Activated CD4-positive, CD25-positive, alpha-beta regulatory T cell treated with anti-CD3 and anti-CD28 coated beads, Interleukin-2, amount 50 U/mL, for 24 hours (primary cell): ENCODE results near the gene HDGF.
"Not testable (repeated sequence)": the region's sequence is repeated elsewhere in the genome, so short reads cannot be mapped to it uniquely, and the experiment has no call there.

Source experiments
- ATAC-seq, 2 donors: fragments of 150-1000 bp; cut with Tn5 transposase; one replicate each; pipeline ENCODE4 v1.10.0; 2021; ENCODE audit warnings: mild to moderate bottlenecking in 1 of 2, moderate library complexity in 1 of 2

The HDGF gene

GRCh38 chr1:156766298-156767100 is 15.0 kb upstream of the HDGF start:
- no peak for ATAC-seq

GRCh38 chr1:156765666-156766065 is 14.2 kb upstream of the HDGF start:
- no peak for ATAC-seq

GRCh38 chr1:156765136-156765535 is 13.7 kb upstream of the HDGF start:
- not testable (repeated sequence) for ATAC-seq

GRCh38 chr1:156760796-156761104 is 9.3 kb upstream of the HDGF start:
- no peak for ATAC-seq

GRCh38 chr1:156760092-156760795 is 8.8 kb upstream of the HDGF start:
- ATAC-seq = no peak

GRCh38 chr1:156757572-156758253 is 6.2 kb upstream of the HDGF start:
- ATAC-seq = not testable (repeated sequence)

GRCh38 chr1:156756355-156756754 is 4.9 kb upstream of the HDGF start:
- no peak for ATAC-seq

- ATAC-seq = no peak
Measured at GRCh38 chr1:156755527-156755950, 4.1 kb upstream of the HDGF start.

- ATAC-seq = no peak
Measured at GRCh38 chr1:156754219-156754618, 2.7 kb upstream of the HDGF start.

GRCh38 chr1:156752843-156753482 is 1.5 kb upstream of the HDGF start:
- ATAC-seq = no peak

- ATAC-seq = peak; percentile 84 to 85
Measured at GRCh38 chr1:156751757-156752481, 444 bp upstream of the HDGF start.

- ATAC-seq = peak; percentile 10 to 30
Measured at GRCh38 chr1:156750711-156751450, 594 bp downstream of the HDGF start.

- peak; percentile 9 for ATAC-seq
Measured at GRCh38 chr1:156750191-156750672, 1.2 kb downstream of the HDGF start.

- no peak for ATAC-seq
Measured at GRCh38 chr1:156749419-156750118, 1.9 kb downstream of the HDGF start.

- no peak for ATAC-seq
Measured at GRCh38 chr1:156748670-156749418, 2.6 kb downstream of the HDGF start.

- no peak for ATAC-seq
Measured at GRCh38 chr1:156747742-156748669, 3.5 kb downstream of the HDGF start.

GRCh38 chr1:156746728-156747631 is 4.5 kb downstream of the HDGF start:
- ATAC-seq = no peak

- no peak for ATAC-seq
Measured at GRCh38 chr1:156746406-156746727, 5.1 kb downstream of the HDGF start.
